ENCODE data around the gene TPX2.
"Not testable (repeated sequence)": the region's sequence is repeated elsewhere in the genome, so short reads cannot be mapped to it uniquely, and the experiment has no call there.

Gene TPX2

GRCh38 chr20:31815408-31816188, 76.5 kb downstream of the TPX2 start:
- DNase-seq, result peak; percentile 51

GRCh38 chr20:31816221-31816620, 77.1 kb downstream of the TPX2 start:
- DNase-seq, result no peak

DNA sequence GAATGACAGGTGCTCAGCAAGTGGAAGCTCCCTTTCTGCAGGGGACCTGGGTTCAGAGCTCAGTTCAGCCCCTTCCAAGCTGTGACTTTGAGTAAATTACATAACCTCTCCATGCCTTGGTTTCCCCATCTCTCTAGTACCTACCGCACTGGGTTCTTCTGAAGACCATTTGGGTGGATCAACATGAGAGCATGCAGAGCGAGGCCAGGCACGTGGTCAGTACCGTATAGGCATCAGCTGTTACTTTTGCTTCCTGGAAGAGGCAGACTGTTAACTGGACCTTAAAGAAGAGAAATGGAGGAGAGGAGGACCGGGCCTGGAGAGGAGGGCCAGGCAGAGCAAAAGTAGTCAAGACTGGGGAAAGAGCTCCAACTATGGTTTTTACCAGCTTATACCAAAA, 78.4 kb downstream of the TPX2 start:
- DNase-seq, result peak; percentile 13

GRCh38 chr20:31818376-31818908, 79.4 kb downstream of the TPX2 start:
- DNase-seq, result peak; percentile 41

DNA sequence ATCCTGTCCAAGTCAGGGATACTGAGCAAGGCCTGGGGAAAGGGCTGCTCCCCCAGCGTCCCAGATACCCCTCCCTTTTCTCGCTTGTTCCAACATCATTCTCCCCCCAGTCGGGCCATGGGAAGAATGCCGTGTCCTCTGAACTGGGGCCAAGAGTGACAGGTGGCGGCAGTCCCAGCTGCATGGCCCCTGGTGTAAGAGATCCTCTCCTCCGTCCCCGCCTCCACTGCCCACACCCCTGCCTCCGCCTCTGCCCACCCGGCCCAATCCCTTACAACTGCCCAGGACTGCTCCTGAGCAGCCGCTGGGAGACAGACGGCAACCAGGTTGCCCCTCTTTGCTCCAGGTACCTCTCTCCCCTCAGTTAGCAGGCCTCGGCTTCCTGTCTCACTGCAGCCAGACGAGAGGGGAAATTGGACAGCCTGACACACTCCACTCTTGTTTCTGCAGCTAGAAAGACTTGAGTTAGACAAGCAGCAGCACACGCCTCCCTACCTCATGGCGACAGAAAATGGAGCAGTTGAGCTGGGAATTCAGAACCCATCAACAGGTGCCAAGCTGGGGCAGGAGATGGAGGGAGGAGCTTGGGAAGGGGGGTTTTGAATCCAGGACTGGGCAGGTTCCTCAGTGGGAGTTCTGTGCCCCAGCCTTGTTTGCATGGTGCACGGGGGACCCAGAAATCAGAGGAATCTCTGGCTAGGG, 80.1 kb downstream of the TPX2 start, which contains the start of gene MYLK2:
Gene MYLK2, plus strand, starts transcription at position 274 of the 702 bp plus-strand sequence. Its CDS starts 225 bp downstream, at position 499.
- DNase-seq, result peak; percentile 53

GRCh38 chr20:31820228-31820627, 81.1 kb downstream of the TPX2 start:
- peak; percentile 37 for DNase-seq

- peak; percentile 49 for DNase-seq
These were observed 82.3 kb downstream of the TPX2 start for GRCh38 chr20:31821427-31821826.

- DNase-seq, result peak; percentile 93
These were observed 83.6 kb downstream of the TPX2 start for GRCh38 chr20:31822421-31823330.

- peak; percentile 55 for DNase-seq
These were observed 84.5 kb downstream of the TPX2 start for GRCh38 chr20:31823360-31824124.

GRCh38 chr20:31824125-31824485, 85.0 kb downstream of the TPX2 start:
- DNase-seq, result no peak

DNA sequence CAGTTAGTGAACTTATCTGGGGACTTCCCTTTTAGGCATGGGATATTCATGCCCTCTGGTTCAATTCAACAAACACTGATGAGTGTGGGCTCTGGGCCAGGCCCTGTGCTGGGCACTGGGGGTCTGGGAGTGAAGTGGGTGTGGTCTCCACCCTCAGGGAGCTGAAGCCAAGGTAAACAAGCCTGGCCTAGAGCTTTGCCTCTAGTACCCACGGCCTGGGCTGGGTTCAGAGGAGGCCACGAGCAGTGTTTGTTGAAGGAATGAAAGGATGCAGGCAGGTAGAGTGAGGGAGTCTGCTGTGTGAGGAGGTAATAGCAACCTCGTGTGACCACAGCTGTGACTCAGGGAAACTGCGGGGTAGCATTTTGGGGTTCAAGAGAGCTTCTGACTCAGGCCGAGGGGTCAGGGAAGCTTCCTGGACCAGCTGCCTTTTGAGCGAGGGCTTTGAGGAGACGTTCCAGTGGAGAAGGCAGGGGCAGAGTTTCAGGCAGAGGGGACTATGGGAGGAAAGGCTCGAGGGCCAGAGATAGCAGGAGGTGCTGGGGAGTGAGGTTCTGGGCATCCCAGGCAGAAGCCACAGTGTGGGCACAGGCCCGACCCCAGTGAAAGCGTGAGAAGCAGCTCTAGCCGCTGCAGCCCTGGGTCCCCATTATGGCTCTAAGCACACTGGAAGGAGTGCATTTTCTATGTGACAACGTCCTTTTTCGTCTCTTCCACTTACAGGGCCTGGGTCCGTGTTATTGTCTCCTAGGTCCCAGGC, 85.6 kb downstream of the TPX2 start:
- no peak for DNase-seq

DNA sequence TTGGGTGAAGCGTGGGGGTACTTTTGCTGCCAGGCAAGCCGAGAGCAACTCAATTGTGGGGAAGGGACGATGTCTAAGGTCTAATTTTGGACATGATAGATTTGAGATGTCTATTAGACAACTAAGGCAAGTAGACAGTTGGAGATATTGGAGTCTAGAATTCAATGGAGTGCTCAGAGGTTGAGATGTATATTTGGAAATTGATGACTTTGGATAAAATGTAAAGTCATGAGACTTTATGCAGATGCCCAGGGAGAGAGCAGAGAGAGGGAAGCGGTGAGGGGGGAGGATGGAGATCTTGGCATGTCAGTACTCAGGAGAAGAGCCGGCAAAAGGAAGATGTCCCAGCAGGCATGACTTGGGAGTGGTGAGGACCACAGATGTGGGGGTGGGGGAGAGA, 87.0 kb downstream of the TPX2 start:
- no peak for DNase-seq

DNA sequence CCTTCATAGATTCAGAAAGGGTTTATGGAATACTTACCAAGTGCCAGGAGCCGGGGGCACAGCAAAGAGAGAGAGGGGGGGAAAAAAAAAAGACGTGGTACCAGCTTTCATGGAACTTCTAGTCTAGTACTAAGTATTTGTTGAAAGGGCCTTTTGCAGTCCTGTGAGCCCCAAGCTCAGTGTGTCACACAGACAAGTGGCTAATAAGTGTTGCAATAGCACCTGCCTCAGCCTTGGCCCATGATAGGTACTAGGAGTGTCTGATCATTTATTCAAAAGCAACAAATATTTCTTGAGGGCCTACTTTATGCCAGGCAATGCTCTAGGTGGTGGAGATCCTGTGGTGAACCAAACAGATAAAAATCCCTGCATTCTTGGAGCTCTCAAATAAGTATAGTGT, 88.0 kb downstream of the TPX2 start:
- no peak for DNase-seq

DNA sequence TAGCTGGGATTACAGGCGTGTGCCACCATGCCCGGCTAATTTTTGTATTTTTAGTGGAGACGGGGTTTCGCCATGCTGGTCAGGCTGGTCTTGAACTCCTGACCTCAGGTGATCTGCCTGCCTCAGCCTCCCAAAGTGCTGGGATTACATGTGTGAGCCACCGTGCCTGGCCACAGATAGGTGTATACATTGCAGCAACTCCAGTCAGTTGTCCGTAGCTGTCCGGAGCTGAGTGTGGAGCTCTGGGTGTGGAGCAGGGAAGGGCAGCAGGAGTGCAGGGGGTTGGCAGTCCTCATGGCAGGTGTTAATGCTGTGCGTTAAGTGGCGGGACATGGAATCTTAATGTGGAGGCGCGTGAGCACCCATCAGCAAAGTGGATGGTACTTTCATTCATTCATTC, 88.9 kb downstream of the TPX2 start:
- not testable (repeated sequence) for DNase-seq

DNA sequence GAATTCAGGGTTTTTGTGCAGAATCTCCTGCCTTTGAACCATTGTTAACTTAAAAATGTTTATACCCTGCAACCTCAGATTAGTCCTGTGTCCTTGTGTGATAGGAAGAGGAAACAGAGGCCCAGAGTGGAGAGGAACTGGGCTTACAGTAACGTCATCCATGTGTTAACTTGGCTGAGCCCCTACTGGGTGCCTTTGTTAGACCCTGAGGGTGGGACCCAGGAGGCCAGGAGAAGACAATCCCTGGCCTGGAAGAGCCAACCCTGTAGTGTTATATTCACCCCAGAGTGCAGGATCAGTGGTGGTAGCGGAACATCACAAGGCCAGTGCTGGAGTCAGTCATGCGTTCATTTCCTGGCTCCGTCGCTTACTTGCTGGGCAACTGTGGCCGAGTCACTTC, 90.6 kb downstream of the TPX2 start:
- no peak for DNase-seq

DNA sequence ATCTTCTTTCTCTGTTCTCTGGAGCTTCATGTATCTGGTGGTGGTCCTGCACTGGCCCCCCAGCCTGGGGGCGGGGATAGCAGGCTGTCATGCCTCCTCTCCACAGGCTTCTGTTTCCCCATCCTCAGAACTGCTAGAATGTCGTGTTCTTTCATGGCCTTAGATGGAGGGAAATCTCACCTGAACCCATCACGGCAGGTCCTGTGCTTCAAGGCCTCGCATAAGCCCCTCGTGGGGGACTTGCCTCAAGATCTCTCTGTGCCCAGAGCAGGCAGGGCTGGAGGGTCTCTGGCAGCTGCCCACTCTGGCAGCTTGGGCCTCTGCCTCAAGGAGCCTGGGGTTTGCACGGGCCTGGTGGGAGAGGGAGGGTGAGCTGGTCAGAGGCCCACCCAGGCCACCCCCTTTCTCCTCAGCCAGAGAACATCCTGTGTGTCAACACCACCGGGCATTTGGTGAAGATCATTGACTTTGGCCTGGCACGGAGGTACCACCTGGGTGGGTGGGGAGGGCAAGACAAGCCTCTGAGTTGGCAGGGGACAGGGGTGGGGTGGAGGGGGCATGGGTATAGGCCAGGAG, 91.4 kb downstream of the TPX2 start:
- no peak for DNase-seq

DNA sequence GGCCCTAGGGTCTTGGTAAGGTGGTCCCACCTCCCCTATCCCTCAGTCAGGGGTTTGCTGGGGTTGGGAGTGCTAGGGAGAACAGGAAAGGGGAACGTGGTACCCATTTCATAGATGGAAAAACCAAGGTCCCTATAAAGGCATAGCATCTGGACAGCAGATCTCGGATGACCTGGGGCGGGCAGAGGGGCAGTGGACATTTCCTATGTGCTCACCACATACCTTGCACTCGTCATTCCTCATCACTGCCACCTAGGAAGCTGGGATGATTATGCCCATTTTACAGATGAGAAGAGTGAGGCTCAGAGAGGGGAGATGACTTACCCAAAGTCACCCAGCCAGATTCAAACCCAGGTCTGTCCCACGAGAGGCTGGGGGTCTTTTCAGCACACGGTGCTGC, 92.1 kb downstream of the TPX2 start:
- no peak for DNase-seq

DNA sequence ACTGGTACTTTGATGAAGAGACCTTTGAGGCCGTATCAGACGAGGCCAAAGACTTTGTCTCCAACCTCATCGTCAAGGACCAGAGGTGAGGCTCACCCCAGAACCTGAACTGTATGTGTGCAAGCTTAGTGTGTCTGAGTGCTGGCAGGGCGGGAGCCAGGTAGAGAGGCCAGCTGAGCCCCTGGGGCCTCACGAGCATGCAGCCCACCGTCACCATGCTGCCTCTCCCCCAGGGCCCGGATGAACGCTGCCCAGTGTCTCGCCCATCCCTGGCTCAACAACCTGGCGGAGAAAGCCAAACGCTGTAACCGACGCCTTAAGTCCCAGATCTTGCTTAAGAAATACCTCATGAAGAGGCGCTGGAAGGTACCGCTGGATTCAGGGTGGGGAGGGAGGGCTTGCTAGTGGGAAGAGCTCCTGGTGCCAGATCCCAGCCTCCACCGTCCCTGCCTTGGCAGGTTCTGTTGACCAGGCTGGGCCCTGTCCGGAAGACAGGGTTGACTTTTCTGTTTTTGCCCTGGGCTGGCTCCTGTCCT, 92.7 kb downstream of the TPX2 start:
- DNase-seq, result no peak

GRCh38 chr20:31833130-31833930, 94.2 kb downstream of the TPX2 start:
- peak; percentile 88 for DNase-seq

All from activated effector memory CD4-positive, alpha-beta T cell treated with anti-CD3 and anti-CD28 coated beads, Interleukin-2, amount 50 U/mL, for 16 hours (primary cell).